Astrocyte of the cerebellum (primary cell): Measurements from ENCODE around the gene ERF.
A peak's percentile ranks its signal among the peaks of the same experiment; 100 is the strongest.

ENCODE experiments used
- DNase-seq: peaks from one replicate; pipeline ENCODE4 v3.0.0-alpha.2; 2011; ENCODE audit warnings: low read depth
- H3K4me3 ChIP-seq: 2 replicates; pipeline ENCODE4 v1.5.1; 2011; ENCODE audit warnings: mild to moderate bottlenecking, low read depth, low read length, moderate library complexity
- CTCF ChIP-seq: IDR thresholded peaks from 2 replicates; pipeline ENCODE4 v1.5.1; 2012; ENCODE audit warnings: low read length, low read depth, moderate library complexity, mild to moderate bottlenecking; ENCODE audit errors: missing control alignments
- in situ Hi-C: cut with HindIII; loops from 2 replicates; pipeline ENCODE4 v1.10.0; 2017; ENCODE audit warnings: low sequenced_read_pairs

ERF gene

DNA sequence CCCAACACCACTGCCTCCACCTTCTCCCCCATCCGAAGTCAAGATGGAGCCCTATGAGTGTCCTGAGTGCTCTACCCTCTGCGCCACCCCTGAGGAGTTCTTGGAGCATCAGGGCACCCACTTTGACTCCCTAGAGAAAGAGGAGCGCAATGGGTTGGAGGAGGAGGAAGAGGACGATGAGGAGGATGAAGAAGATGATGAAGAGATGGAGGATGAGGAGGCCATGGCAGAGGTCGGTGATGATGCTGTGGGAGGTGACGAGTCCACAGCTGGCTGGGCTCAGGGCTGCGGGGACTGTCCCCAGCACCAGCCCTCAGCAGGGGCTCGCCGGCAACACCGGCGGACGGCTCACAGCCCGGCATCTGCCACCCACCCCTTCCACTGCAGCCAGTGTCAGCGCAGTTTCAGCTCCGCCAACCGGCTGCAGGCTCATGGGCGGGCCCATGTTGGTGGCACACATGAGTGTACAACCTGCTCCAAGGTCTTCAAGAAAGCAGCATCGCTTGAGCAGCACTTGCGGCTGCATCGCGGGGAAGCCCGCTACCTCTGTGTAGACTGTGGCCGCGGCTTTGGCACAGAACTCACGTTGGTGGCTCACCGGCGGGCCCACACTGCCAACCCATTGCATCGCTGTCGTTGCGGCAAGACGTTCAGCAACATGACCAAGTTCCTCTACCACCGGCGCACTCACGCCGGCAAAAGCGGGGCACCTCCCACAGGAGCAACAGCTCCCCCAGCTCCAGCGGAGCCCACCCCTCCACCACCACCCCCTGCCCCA, 29.8 kb downstream of the ERF start:
- TF ChIP-seq CTCF: no peak
- in situ Hi-C loops: no loop called here
- H3K4me3 ChIP-seq: no peak overlapping the region
- DNase-seq: no peak

DNA sequence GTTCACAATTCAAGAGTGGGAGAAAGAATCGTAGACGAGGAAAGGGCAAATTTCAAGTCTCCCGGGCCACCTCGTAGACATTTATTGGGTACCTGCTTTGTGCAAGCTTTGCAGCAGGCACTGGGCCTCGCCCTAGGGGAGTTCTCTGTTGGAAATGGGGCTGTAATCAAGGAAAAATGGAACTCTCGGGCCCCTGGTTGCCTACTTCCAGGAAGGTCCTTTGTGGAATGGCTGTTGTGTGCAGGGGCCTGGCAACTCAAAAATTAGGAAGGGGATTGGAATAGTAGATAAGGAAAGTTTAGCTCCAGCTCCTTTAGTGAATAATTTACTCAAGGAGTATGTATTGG, 34.2 kb downstream of the ERF start:
- H3K4me3 ChIP-seq: peak overlapping the region; percentile 87

DNA sequence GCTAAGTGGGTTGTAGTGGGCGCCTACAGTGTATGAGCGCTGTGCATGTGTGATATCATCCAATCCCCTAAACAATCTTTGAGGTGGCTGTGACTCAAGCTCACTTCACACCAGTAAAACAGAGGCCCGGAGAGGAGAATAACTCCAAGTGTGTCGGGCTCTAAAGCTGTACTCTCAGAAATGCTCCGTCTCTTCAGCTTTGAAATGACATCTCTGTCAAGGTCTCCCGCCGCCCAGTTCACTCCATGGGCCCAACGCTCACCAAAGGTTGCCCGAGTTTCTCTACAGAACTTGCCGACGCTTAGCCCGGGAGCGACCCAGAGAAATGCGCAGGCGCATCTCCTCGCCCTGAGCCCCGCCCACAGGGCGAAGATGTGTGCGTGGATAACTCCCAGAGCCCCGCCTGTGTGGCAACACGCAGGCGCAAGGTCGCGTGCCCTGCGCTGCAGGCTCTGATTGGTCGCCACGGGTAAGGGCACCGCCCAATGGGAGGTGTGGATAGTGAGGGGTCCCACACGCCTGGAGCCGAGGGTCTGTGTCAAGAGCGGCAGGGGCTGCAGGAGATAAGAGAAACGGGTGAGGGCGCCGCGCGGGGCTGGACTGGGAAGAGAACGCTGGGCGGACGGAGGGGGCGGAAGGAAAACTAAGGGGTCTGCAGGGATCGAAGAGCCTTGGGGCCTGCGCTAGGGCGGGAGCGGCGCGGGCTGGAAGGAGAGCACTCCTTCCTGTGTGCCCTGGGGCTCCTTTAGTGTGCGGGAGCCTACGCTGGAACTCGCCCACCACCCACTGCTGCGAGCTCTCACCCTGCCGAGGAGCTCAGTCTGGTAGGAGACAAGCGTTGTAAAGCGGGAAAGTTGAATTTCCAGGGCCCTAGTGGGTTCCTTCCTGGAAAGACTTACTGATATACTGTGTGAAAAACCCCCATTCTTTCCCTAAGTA, 34.8 kb downstream of the ERF start, which contains the start of gene ZNF526:
TSS of gene ZNF526 (plus strand) at position 501 of the 939 bp plus-strand sequence. CDS start 4,092 bp downstream, outside the sequence.
- no peak for TF ChIP-seq CTCF
- in situ Hi-C loops: no loop called here
- H3K4me3 ChIP-seq: peak within 1 kb of the TSS; percentile 87
- DNase-seq: peak; percentile 93

More for the DNA sequence above, 34.2 kb downstream of the ERF start:
- TF ChIP-seq CTCF: no peak
- in situ Hi-C loops: no loop called here
- DNase-seq: no peak

DNA sequence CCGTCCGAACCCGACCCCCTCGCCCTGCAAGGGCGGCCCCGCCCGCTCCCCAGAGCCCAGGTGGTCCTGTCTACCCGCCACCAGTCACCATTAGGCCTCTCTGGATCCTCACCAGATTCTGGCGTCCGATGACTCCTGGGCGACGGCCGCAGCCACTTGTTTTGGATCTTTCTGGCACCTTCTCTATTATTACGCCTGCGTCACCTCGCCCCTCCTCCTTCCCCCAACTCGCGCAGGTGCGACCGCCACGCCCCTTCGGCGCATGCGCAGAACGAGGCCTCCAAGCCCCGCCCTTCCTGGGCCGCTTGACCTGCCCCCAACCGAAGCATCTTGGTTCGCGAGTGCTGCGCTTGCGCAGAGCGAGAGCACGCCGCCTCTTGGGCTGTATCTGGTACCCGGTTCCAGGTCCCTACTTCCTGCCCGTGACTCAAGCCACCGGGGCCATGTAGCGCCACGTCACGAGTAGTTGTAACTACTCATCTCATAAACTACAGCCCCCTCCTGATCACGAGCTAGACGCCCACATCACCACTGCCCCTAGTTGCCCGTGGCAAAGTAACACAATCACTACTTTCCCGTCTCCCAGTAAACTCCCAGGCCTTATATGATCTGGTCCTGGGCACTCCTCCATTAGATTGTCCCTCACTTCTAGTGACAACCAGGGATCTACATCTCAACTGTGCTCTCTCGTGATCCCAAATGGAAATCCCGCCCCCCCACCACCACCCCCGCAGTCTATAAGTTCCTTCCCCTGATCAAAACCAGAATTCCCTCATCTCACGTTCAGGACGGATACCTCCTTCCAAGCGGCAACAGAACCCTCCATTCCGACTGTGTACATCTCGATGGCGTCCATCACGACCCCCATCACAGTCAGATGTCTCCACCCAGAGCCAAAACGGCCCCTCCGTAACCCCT, 37.1 kb downstream of the ERF start, which contains the start of gene DEDD2:
TSS of gene DEDD2 (minus strand) at position 158 of the 918 bp plus-strand sequence. CDS start 670 bp downstream, outside the sequence.
- no peak for TF ChIP-seq CTCF
- DNase-seq: peak; percentile 86
- peak within 1 kb of the TSS; percentile 96 for H3K4me3 ChIP-seq
- in situ Hi-C loops: no loop called here

DNA sequence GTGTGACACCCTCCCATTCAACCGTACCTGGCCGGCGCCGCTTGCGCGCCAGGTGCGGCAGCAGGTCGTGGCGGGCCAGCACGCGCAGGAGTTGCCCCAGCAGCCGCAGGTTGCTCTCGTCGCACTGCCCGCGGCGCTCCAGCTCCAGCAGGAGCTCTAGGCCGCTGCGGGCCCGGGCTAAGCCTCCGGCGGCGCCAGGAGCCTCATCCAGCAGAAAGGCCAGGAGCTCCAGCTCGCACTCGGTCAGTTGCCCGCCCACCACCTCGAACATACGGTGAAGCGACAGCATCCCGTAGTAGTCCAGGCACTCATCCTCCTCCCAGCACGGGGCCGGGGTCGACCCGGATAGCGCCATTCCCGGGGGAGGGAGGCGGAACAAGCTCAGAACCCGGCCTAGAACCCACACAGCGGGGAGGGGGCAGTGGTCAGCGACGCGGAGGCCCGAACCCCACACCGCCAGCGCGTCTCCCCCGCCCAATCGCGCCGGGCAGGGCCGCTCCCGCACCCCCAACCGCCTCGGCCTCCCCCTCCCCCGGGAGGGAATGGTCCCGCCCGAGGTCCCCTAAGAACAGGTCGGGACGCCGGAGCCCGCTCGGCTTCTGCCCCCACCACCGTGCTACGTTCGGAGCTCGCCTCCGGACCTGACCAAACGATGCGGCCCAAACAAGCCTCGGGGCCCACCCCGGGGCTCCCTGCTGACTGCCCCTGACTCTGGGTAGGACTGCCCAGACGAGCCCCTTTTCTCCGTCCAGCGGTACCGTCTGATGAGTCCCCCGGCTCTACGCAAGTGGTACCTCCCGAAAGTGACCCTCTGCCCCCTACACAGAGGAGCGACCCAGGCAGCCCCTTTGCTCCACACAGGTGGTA, 38.0 kb downstream of the ERF start:
- peak overlapping the region; percentile 96 for H3K4me3 ChIP-seq
- in situ Hi-C loops: no loop called here
- no peak for DNase-seq
- TF ChIP-seq CTCF: no peak
